Measurements from ENCODE around the gene MTHFD1L. TPM values are rescaled to one million over a fixed set of nuclear protein-coding genes. Genes with fewer than 3 reads are reported as not detected.

The MTHFD1L gene
- total RNA-seq, 1 donor from 2014 or later = 59.1 TPM

- no peak for DNase-seq (ENCODE audit: low spot score in 2 of 2, unreplicated experiment in 2 of 2)
- no peaks in the 10 kb centered on the region for H3K9me3 Mint-ChIP-seq
Measured at GRCh38 chr6:151089978-151090377, 224.5 kb downstream of the MTHFD1L start.

DNA sequence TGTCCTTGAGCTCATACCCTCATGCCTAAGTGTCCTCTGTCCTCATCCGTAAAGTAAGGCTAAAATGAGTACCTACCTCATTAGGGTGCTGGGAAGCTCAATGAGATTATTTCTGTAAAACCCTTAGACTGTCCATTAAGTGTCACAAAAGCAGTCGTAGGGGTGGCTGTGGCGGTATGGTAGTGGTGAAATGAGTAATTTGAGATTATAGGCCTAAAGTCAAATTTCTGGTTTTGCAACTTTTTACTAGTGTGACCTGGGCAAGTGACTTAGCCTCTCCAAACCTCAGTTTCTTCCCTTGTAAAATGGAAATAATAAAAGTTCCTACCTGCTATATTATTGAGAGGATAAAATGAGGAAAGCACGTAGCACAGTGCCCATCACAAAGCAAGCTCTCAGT, 226.1 kb downstream of the MTHFD1L start:
- H3K27me3 Mint-ChIP-seq (ENCODE audit: low read depth) = no peaks in the 10 kb centered on the region
- TF ChIP-seq, protein P1, sequence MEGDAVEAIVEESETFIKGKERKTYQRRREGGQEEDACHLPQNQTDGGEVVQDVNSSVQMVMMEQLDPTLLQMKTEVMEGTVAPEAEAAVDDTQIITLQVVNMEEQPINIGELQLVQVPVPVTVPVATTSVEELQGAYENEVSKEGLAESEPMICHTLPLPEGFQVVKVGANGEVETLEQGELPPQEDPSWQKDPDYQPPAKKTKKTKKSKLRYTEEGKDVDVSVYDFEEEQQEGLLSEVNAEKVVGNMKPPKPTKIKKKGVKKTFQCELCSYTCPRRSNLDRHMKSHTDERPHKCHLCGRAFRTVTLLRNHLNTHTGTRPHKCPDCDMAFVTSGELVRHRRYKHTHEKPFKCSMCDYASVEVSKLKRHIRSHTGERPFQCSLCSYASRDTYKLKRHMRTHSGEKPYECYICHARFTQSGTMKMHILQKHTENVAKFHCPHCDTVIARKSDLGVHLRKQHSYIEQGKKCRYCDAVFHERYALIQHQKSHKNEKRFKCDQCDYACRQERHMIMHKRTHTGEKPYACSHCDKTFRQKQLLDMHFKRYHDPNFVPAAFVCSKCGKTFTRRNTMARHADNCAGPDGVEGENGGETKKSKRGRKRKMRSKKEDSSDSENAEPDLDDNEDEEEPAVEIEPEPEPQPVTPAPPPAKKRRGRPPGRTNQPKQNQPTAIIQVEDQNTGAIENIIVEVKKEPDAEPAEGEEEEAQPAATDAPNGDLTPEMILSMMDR (IDR thresholded peaks at IDR 0.05; ENCODE audit: unreplicated experiment) = no peak
- H3K4me3 Mint-ChIP-seq = no peak overlapping the region
- peaks cover 64% of the 10 kb centered on the region for H3K4me1 Mint-ChIP-seq
- H3K36me3 Mint-ChIP-seq = peaks cover 18% of the 10 kb centered on the region
- H3K27ac Mint-ChIP-seq = peak overlapping the region; percentile 19
- no peaks in the 10 kb centered on the region for H3K9me3 Mint-ChIP-seq
- DNase-seq (ENCODE audit: low spot score in 2 of 2, unreplicated experiment in 2 of 2) = no peak

More at GRCh38 chr6:151089978-151090377, 224.5 kb downstream of the MTHFD1L start:
- H3K27me3 Mint-ChIP-seq (ENCODE audit: low read depth) = no peaks in the 10 kb centered on the region
- TF ChIP-seq, protein P1 (IDR thresholded peaks at IDR 0.05; ENCODE audit: unreplicated experiment) = no peak
- no peak overlapping the region for H3K4me3 Mint-ChIP-seq
- peaks cover 14% of the 10 kb centered on the region for H3K36me3 Mint-ChIP-seq
- H3K27ac Mint-ChIP-seq = peak overlapping the region; percentile 88
- peaks cover 56% of the 10 kb centered on the region for H3K4me1 Mint-ChIP-seq

GRCh38 chr6:151092591-151092990, 227.1 kb downstream of the MTHFD1L start:
- Mint-ChIP-seq H3K4me3 (no peak overlapping the region), H3K36me3 (peaks cover 24% of the 10 kb centered on the region), H3K27me3 (ENCODE audit: low read depth) (no peaks in the 10 kb centered on the region), H3K9me3 (peaks cover 4% of the 10 kb centered on the region), H3K27ac (peak overlapping the region; percentile 21), H3K4me1 (peaks cover 63% of the 10 kb centered on the region)
- TF ChIP-seq, protein P1 (IDR thresholded peaks at IDR 0.05; ENCODE audit: unreplicated experiment) = no peak
- no peak for DNase-seq (ENCODE audit: low spot score in 2 of 2, unreplicated experiment in 2 of 2)

GRCh38 chr6:151093706-151094105, 228.2 kb downstream of the MTHFD1L start:
- Mint-ChIP-seq H3K4me1 (peaks cover 52% of the 10 kb centered on the region), H3K27me3 (ENCODE audit: low read depth) (no peaks in the 10 kb centered on the region), H3K4me3 (no peak overlapping the region), H3K27ac (peak overlapping the region; percentile 73), H3K9me3 (peaks cover 4% of the 10 kb centered on the region), H3K36me3 (peaks cover 24% of the 10 kb centered on the region)
- DNase-seq (ENCODE audit: low spot score in 2 of 2, unreplicated experiment in 2 of 2) = no peak
- TF ChIP-seq, protein P1 (IDR thresholded peaks at IDR 0.05; ENCODE audit: unreplicated experiment) = no peak

DNA sequence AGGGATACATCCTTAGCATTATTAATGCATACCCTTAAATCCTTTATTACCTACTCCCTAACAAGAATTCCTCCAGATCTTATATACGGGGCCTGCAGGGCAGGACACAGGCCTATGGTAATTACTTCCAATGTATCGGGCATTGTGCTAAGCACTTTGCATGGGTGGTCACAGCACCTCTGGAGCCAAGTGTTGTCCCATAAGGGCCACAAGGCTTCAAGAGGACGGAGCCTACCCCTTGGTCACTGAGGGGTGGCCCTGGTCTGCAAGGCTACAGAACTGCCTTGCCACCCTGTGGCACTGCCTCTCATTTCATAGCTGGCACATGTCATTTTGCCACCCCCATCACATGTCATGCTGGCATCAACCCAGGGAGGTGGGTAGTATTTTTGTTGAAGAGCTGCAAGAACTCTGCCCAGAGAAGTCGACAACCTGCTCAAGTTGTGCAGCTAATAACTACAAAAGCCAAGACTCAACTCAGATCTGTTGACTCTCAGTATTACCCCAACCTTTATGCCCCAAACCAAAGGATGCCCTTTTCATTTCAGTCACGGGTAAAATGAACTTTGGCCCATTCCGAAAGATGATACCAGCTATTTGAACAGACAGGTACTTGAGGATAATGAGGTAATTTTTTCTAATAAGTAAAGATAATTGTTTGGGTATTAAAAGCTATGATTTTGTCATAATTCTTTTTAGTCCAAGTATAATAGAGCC, 230.2 kb downstream of the MTHFD1L start:
- Mint-ChIP-seq H3K36me3 (peaks cover 32% of the 10 kb centered on the region), H3K27ac (peak overlapping the region; percentile 49), H3K27me3 (ENCODE audit: low read depth) (no peaks in the 10 kb centered on the region), H3K4me1 (peaks cover 38% of the 10 kb centered on the region), H3K4me3 (no peak overlapping the region), H3K9me3 (peaks cover 4% of the 10 kb centered on the region)
- DNase-seq (ENCODE audit: low spot score in 2 of 2, unreplicated experiment in 2 of 2) = no peak
- TF ChIP-seq, protein P1 (IDR thresholded peaks at IDR 0.05; ENCODE audit: unreplicated experiment) = no peak

Data from mesothelial cell of epicardium (in vitro differentiated cells).